GM23338 (cell line): Measurements from ENCODE around the gene HAO1. TPM values are rescaled to one million over a fixed set of nuclear protein-coding genes. Genes with fewer than 3 reads are reported as not detected.

ENCODE experiments used
- ATAC-seq: fragments of 200-7000 bp; cut with Tn5 transposase; 3 replicates; pipeline ENCODE4 v1.9.1; 2020
- DNase-seq: peaks from one replicate; pipeline ENCODE4 v3.0.0-alpha.2; 2015; ENCODE audit warnings: low spot score
- H2AFZ ChIP-seq: fragments of 200-600 bp; sonication (generic); 2 replicates; pipeline ENCODE4 v1.8.0; 2016; ENCODE audit warnings: antibody characterized with exemption, mild to moderate bottlenecking, moderate library complexity
- H3F3A ChIP-seq: fragments of 200-600 bp; sonication (generic); replicated peaks from 2 replicates; pipeline ENCODE4 v1.8.0; 2017; ENCODE audit warnings: antibody characterized with exemption, mixed run types, low read depth
- H3K27ac ChIP-seq: fragments of 200-600 bp; sonication (generic); 2 replicates; pipeline ENCODE4 v1.6.1; 2016; ENCODE audit warnings: low read depth
- H3K27me3 ChIP-seq: fragments of 200-600 bp; sonication (generic); 2 replicates; pipeline ENCODE4 v1.8.0; 2016; ENCODE audit warnings: mild to moderate bottlenecking, mixed run types, moderate library complexity; ENCODE audit not compliant: insufficient read depth
- H3K36me3 ChIP-seq: fragments of 200-600 bp; sonication (generic); 2 replicates; pipeline ENCODE4 v1.8.0; 2016; ENCODE audit warnings: mild to moderate bottlenecking; ENCODE audit not compliant: insufficient read depth
- H3K4me1 ChIP-seq: fragments of 200-600 bp; sonication (generic); 2 replicates; pipeline ENCODE4 v1.8.0; 2016; ENCODE audit warnings: mild to moderate bottlenecking, moderate library complexity; ENCODE audit not compliant: insufficient read depth
- H3K4me2 ChIP-seq: fragments of 200-600 bp; sonication (generic); 2 replicates; pipeline ENCODE4 v1.7.1; 2017; ENCODE audit warnings: mixed run types
- H3K4me3 ChIP-seq: fragments of 200-600 bp; sonication (generic); 2 replicates; pipeline ENCODE4 v1.6.1; 2016; ENCODE audit warnings: mixed run types
- H3K79me2 ChIP-seq: fragments of 200-600 bp; sonication (generic); replicated peaks from 2 replicates; pipeline ENCODE4 v1.8.0; 2017; ENCODE audit warnings: mild to moderate bottlenecking; ENCODE audit not compliant: insufficient read depth
- H3K9me2 ChIP-seq: fragments of 200-600 bp; sonication (generic); 2 replicates; pipeline ENCODE4 v1.8.0; 2017; ENCODE audit not compliant: insufficient read depth
- H4K20me1 ChIP-seq: fragments of 200-600 bp; sonication (generic); replicated peaks from 2 replicates; pipeline ENCODE4 v1.8.0; 2017; ENCODE audit warnings: mild to moderate bottlenecking; ENCODE audit not compliant: insufficient read depth
- H3K27ac Mint-ChIP-seq: 2 replicates; pipeline ENCODE4 v1.8.0; 2020; ENCODE audit warnings: inconsistent platforms, mild to moderate bottlenecking, moderate library complexity, mixed read lengths
- H3K27me3 Mint-ChIP-seq: 3 replicates; pipeline ENCODE4 v1.8.0; 2022; ENCODE audit warnings: low read depth, mild to moderate bottlenecking, moderate library complexity, mixed read lengths, inconsistent platforms; ENCODE audit not compliant: insufficient read depth, poor library complexity
- H3K36me3 Mint-ChIP-seq: 3 replicates; pipeline ENCODE4 v1.8.0; 2021; ENCODE audit warnings: low read depth, mild to moderate bottlenecking, inconsistent platforms, moderate library complexity, mixed read lengths
- H3K4me1 Mint-ChIP-seq: 3 replicates; pipeline ENCODE4 v1.8.0; 2020; ENCODE audit warnings: mild to moderate bottlenecking, inconsistent platforms, mixed read lengths
- H3K4me3 Mint-ChIP-seq: 3 replicates; pipeline ENCODE4 v1.8.0; 2021; ENCODE audit warnings: moderate library complexity, mild to moderate bottlenecking, inconsistent platforms, mixed read lengths
- H3K9me3 Mint-ChIP-seq: 3 replicates; pipeline ENCODE4 v1.8.0; 2020; ENCODE audit warnings: moderate library complexity, mild to moderate bottlenecking, inconsistent platforms, mixed read lengths
- CREB1 ChIP-seq: fragments of 250-450 bp; sonication (Bioruptor Pico); IDR thresholded peaks from 2 replicates; pipeline ENCODE4 v1.5.0; 2020; ENCODE audit warnings: low read depth, mild to moderate bottlenecking, moderate library complexity
- CTCF ChIP-seq, 2 experiments: fragments of 200-600 bp in 1 of 2; sonication (generic) in 1 of 2; conservative IDR thresholded peaks; 2 replicates each; pipeline versions ENCODE4 v1.5.1 to v1.6.1; 2016 to 2017; ENCODE audit warnings: antibody characterized with exemption in 2 of 2, low read depth in 2 of 2, mild to moderate bottlenecking in 2 of 2, moderate library complexity in 1 of 2
- ETS1 ChIP-seq: IDR thresholded peaks from 2 replicates; pipeline ENCODE4 v1.6.1; 2016; ENCODE audit warnings: antibody characterized with exemption
- EZH2 ChIP-seq: fragments of 200-600 bp; sonication (generic); IDR thresholded peaks from one replicate; pipeline ENCODE4 v1.8.0; 2017; ENCODE audit warnings: antibody characterized with exemption, mild to moderate bottlenecking, low read depth; ENCODE audit not compliant: unreplicated experiment
- EZH2phosphoT487 ChIP-seq: fragments of 200-600 bp; sonication (generic); IDR thresholded peaks from one replicate; pipeline ENCODE4 v1.8.1; 2018; ENCODE audit warnings: antibody characterized with exemption; ENCODE audit not compliant: unreplicated experiment
- JUNB ChIP-seq: IDR thresholded peaks from one replicate; pipeline ENCODE4 v1.6.1; 2016; ENCODE audit warnings: antibody characterized with exemption; ENCODE audit not compliant: unreplicated experiment
- NANOG ChIP-seq: IDR thresholded peaks from 2 replicates; pipeline ENCODE4 v1.6.1; 2016; ENCODE audit warnings: antibody characterized with exemption, borderline replicate concordance
- POLR2AphosphoS5 ChIP-seq: IDR thresholded peaks from 2 replicates; pipeline ENCODE4 v1.6.1; 2016; ENCODE audit warnings: antibody characterized with exemption, low read depth
- REST ChIP-seq: IDR thresholded peaks from one replicate; pipeline ENCODE4 v1.6.1; 2018; ENCODE audit warnings: antibody characterized with exemption; ENCODE audit not compliant: unreplicated experiment
- STAT1 ChIP-seq: IDR thresholded peaks from one replicate; pipeline ENCODE4 v1.6.1; 2016; ENCODE audit warnings: antibody characterized with exemption; ENCODE audit not compliant: unreplicated experiment
- ZNF114 ChIP-seq: fragments of 250-450 bp; sonication (Bioruptor Pico); IDR thresholded peaks from 2 replicates; pipeline ENCODE4 v1.5.0; 2020; ENCODE audit warnings: mild to moderate bottlenecking, moderate library complexity
- ZNF331 ChIP-seq: fragments of 250-450 bp; sonication (Bioruptor Pico); IDR thresholded peaks from 2 replicates; pipeline ENCODE4 v1.5.0; 2020; ENCODE audit warnings: low read depth, mild to moderate bottlenecking, moderate library complexity
- ZNF462 ChIP-seq: fragments of 250-450 bp; sonication (Bioruptor Pico); IDR thresholded peaks from 2 replicates; pipeline ENCODE4 v1.5.0; 2020; ENCODE audit warnings: mild to moderate bottlenecking, moderate library complexity
- polyA plus RNA-seq: library from polyadenylated mRNA; unstranded; fragments of >200 nt; fragmentation: Nextera tagmentation; extraction: Ambion mirVana; gene quantifications from 2 replicates; pipeline ENCODE4 v1.2.1, GENCODE V29; 2016
- total RNA-seq: library from RNA; depleted of rRNA; stranded (reverse); fragments of >200 nt; shearing (Covaris generic); gene quantifications from 2 replicates; pipeline ENCODE4 v1.2.3, GENCODE V29; 2014

The HAO1 gene
- total and polyA plus RNA-seq, 2 experiments from 2014 or later, result not detected

GRCh38 chr20:7967199-7967844 is 27.1 kb upstream of the HAO1 start:
- no peak for DNase-seq
- H3K27me3 Mint-ChIP-seq, result no peaks in the 10 kb centered on the region
- Histone ChIP-seq H2AFZ (no peak overlapping the region), H3K36me3 (no peaks in the 10 kb centered on the region), H3K4me3 (no peak overlapping the region), H3K79me2 (no peaks in the 10 kb centered on the region), H3K4me1 (no peaks in the 10 kb centered on the region), H3K27me3 (no peaks in the 10 kb centered on the region), H4K20me1 (no peaks in the 10 kb centered on the region), H3K9me2 (peaks cover 8% of the 10 kb centered on the region; the same call in 1 of the 2 replicates), H3F3A (no peaks in the 10 kb centered on the region), H3K27ac (no peak overlapping the region), H3K4me2 (no peak overlapping the region)
- no peak overlapping the region for H3K4me3 Mint-ChIP-seq
- no peaks in the 10 kb centered on the region for H3K4me1 Mint-ChIP-seq
- TF ChIP-seq REST (no peak), ZNF331 (CRISPR knock-in tag) (no peak), POLR2AphosphoS5 (no peak), JUNB (no peak), ZNF462 (CRISPR knock-in tag) (no peak), EZH2phosphoT487 (no peak), NANOG (no peak), ETS1 (no peak), ZNF114 (CRISPR knock-in tag) (no peak), EZH2 (no peak), CTCF (conservative IDR thresholded peaks at IDR 0.05; ENCODE audit: low read depth in 2 of 2) (no peak), STAT1 (no peak), CREB1 (no peak)
- H3K27ac Mint-ChIP-seq, result no peak overlapping the region
- no peaks in the 10 kb centered on the region for H3K36me3 Mint-ChIP-seq
- no peak for ATAC-seq
- no peaks in the 10 kb centered on the region for H3K9me3 Mint-ChIP-seq
